ENCODE measurements around the gene CASP7. TPM values are rescaled to one million over a fixed set of nuclear protein-coding genes. Genes with fewer than 3 reads are reported as not detected.

Gene CASP7
- total RNA-seq, 4 donors from 2014 or later, result 11.6 to 17.2 (median 13.8) TPM

DNA sequence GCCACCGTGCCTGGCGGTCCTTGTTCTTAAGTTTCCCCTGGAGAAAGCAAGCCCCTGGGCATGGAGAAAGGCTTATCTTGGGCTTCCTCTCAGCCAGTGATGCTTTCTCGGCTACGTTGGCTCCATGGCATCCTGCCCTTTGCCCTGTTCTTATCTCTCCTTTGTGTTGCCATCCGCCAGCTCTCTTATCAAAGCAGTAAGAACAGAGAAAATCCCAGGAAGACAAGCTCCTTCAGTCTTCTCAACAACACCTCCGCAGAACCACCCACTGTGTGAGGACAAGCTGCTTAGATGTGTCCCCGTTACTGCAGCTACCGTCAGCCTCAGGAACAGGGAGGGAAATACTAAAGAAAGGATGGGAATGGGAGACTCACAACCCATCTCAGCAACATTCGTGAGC is 75.1 kb downstream of the CASP7 start:
- WGBS, 2 donors, result 79 to 82% methylated on average over 9 of the region's 9 CpGs
- H3K4me3 ChIP-seq (replicated peaks in 1 of 3), result no peak overlapping the region
- DNase-seq, result no peak
- H3K9me3 ChIP-seq, result no peaks in the 10 kb centered on the region
- H3K27ac ChIP-seq, result no peak overlapping the region
- H3K4me1 ChIP-seq, result no peaks in the 10 kb centered on the region
- TF ChIP-seq POLR2A (IDR thresholded peaks at IDR 0.05) (no peak), CTCF (IDR thresholded peaks at IDR 0.05) (no peak)
- no peaks in the 10 kb centered on the region for H3K36me3 ChIP-seq
- H3K27me3 ChIP-seq, result no peaks in the 10 kb centered on the region
- intact Hi-C loops (cut with DNase I), result no loop called here

- TF ChIP-seq POLR2A (IDR thresholded peaks at IDR 0.05), result no peak
- TF ChIP-seq CTCF (IDR thresholded peaks at IDR 0.05), result no peak
- Histone ChIP-seq H3K4me1 (no peaks in the 10 kb centered on the region), H3K27me3 (no peaks in the 10 kb centered on the region), H3K27ac (no peak overlapping the region), H3K4me3 (replicated peaks in 1 of 3) (no peak overlapping the region), H3K9me3 (no peaks in the 10 kb centered on the region), H3K36me3 (no peaks in the 10 kb centered on the region)
- WGBS, 2 donors, result 92 to 94% methylated on average over 12 of the region's 12 CpGs
- no peak for DNase-seq
- intact Hi-C loops (cut with DNase I), result no loop called here
These were observed 77.3 kb downstream of the CASP7 start for GRCh38 chr10:113756940-113757543.

DNA sequence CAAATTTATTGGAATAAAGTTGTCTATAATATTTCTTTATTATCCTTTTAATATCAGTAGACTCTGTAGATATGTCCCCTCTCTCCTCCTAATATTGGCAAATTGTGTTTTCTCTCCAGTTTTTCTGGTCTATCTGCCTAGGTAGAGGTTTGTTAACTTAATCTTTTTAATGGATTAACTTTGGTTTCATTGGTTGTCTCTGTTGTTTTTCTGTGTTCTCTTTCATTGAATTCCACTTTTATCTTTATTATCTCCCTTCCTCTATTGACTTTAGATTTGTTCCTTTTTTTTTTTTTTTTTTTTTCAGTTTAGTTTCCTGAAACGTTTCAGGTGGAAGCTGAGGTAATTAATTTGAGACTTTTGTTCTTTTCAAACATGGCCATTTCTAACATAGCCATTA is 82.4 kb downstream of the CASP7 start:
- no peaks in the 10 kb centered on the region for H3K36me3 ChIP-seq
- H3K27ac ChIP-seq, result no peak overlapping the region
- H3K27me3 ChIP-seq, result no peaks in the 10 kb centered on the region
- WGBS, 2 donors, result 21 to 28% methylated on average over 1 of the region's 1 CpG
- no peak overlapping the region for H3K4me3 ChIP-seq (replicated peaks in 1 of 3)
- TF ChIP-seq POLR2A (IDR thresholded peaks at IDR 0.05) (no peak), CTCF (IDR thresholded peaks at IDR 0.05) (no peak)
- no peak for DNase-seq
- H3K4me1 ChIP-seq, result no peaks in the 10 kb centered on the region
- intact Hi-C loops (cut with DNase I), result no loop called here
- H3K9me3 ChIP-seq, result no peaks in the 10 kb centered on the region

- TF ChIP-seq CTCF (IDR thresholded peaks at IDR 0.05) (no peak), POLR2A (IDR thresholded peaks at IDR 0.05) (no peak)
These were observed 84.9 kb downstream of the CASP7 start for GRCh38 chr10:113764582-113764981.

DNA sequence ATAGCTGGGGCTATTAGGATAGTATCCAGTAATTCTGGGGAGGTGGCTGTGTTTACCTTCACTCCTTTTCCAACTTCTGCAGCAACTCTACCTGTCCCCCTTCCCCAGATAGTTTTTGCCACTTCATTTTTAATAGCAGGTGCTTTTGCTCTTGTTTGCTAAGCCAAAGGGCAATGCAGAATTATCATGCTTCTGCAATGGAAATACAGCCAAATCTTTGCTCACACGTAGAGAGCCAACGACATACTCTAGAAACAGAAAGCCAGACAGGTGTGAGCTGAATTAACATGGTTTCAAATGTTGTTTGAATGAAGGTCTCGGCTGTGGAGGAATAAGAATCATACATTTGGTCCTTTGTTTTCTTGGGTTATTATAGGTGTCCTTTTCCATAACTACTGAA is 86.2 kb downstream of the CASP7 start:
- 71 to 74% methylated on average over 3 of the region's 3 CpGs for WGBS, 2 donors
- H3K4me1 ChIP-seq, result no peaks in the 10 kb centered on the region
- TF ChIP-seq POLR2A (IDR thresholded peaks at IDR 0.05) (no peak), CTCF (IDR thresholded peaks at IDR 0.05) (no peak)

More at GRCh38 chr10:113764582-113764981, 84.9 kb downstream of the CASP7 start:
- 74 to 90% methylated on average over 1 of the region's 1 CpG for WGBS, 2 donors
- no peaks in the 10 kb centered on the region for H3K4me1 ChIP-seq
- no peak for DNase-seq
- no peak overlapping the region for H3K27ac ChIP-seq
- H3K36me3 ChIP-seq, result no peaks in the 10 kb centered on the region
- no peaks in the 10 kb centered on the region for H3K9me3 ChIP-seq
- H3K27me3 ChIP-seq, result no peaks in the 10 kb centered on the region
- H3K4me3 ChIP-seq (replicated peaks in 1 of 3), result no peak overlapping the region
- intact Hi-C loops (cut with DNase I), result no loop called here

More for the DNA sequence above, 86.2 kb downstream of the CASP7 start:
- H3K4me3 ChIP-seq (replicated peaks in 1 of 3), result no peak overlapping the region
- H3K27me3 ChIP-seq, result no peaks in the 10 kb centered on the region
- no peak overlapping the region for H3K27ac ChIP-seq
- no peak for DNase-seq
- intact Hi-C loops (cut with DNase I), result no loop called here
- no peaks in the 10 kb centered on the region for H3K36me3 ChIP-seq
- H3K9me3 ChIP-seq, result no peaks in the 10 kb centered on the region
